OCI-LY3 (cell line): ENCODE data around the gene PLCB1.

Source experiments
- H2AFZ ChIP-seq: fragments of 200-600, 300-600 bp; shearing (Covaris generic); 2 replicates; pipeline ENCODE4 v1.6.0; 2014; ENCODE audit warnings: antibody characterized with exemption, low read depth, low read length
- H3K27ac ChIP-seq: fragments of 200-600, 300-600 bp; sonication (generic); 2 replicates; pipeline ENCODE4 v1.5.1; 2014; ENCODE audit warnings: mild to moderate bottlenecking, low read length, moderate library complexity, mixed read lengths
- H3K27me3 ChIP-seq: fragments of 200-600, 300-600 bp; sonication (generic); 2 replicates; pipeline ENCODE4 v1.6.1; 2014; ENCODE audit warnings: low read depth, low read length, mixed read lengths
- H3K36me3 ChIP-seq: fragments of 200-600, 300-600 bp; sonication (generic); replicated peaks from 2 replicates; pipeline ENCODE3; 2014; ENCODE audit warnings: low read depth, low read length, mixed read lengths
- H3K4me1 ChIP-seq: fragments of 300-600, 200-600 bp; sonication (generic); 2 replicates; pipeline ENCODE4 v1.6.1; 2014; ENCODE audit warnings: low read length, mixed read lengths
- H3K4me2 ChIP-seq: fragments of 200-600, 300-600 bp; sonication (generic); 2 replicates; pipeline ENCODE4 v1.6.1; 2014; ENCODE audit warnings: low read length, mixed read lengths
- H3K4me3 ChIP-seq: fragments of 300-600, 200-600 bp; sonication (generic); 2 replicates; pipeline ENCODE4 v1.5.1; 2014; ENCODE audit warnings: antibody characterized with exemption, mild to moderate bottlenecking, low read length, moderate library complexity
- H3K79me2 ChIP-seq: fragments of 300-600, 200-600 bp; shearing (Covaris generic); 2 replicates; pipeline ENCODE4 v1.6.1; 2014; ENCODE audit warnings: mild to moderate bottlenecking, low read length, mixed read lengths
- H3K9ac ChIP-seq: fragments of 300-600, 200-600 bp; shearing (Covaris generic); 2 replicates; pipeline ENCODE4 v1.6.0; 2014; ENCODE audit warnings: mild to moderate bottlenecking, low read length, moderate library complexity
- H3K9me3 ChIP-seq: fragments of 200-600, 300-600 bp; shearing (Covaris generic); 2 replicates; pipeline ENCODE4 v1.6.1; 2014; ENCODE audit warnings: low read length, mixed read lengths; ENCODE audit not compliant: insufficient read depth
- H4K20me1 ChIP-seq: fragments of 200-600, 300-600 bp; sonication (generic); 2 replicates; pipeline ENCODE4 v1.6.1; 2016; ENCODE audit warnings: low read length, mixed read lengths; ENCODE audit not compliant: insufficient read depth
- EZH2phosphoT487 ChIP-seq: fragments of 200-600 bp; shearing (Covaris generic); IDR thresholded peaks from 2 replicates; pipeline ENCODE4 v1.6.1; 2018; ENCODE audit warnings: antibody characterized with exemption, mixed run types, low read depth
- TF ChIP-seq, protein P1 (sequence below): fragments of 200-600, 300-600 bp; sonication (generic); IDR thresholded peaks from 2 replicates; pipeline ENCODE4 v1.5.1; 2014; ENCODE audit warnings: antibody characterized with exemption, low read length, low read depth

PLCB1 gene

GRCh38 chr20:8722277-8722928 lies 590.3 kb downstream of the PLCB1 start:
- H3K4me1 ChIP-seq, result peaks cover 13% of the 10 kb centered on the region; the same call in 1 of the 2 replicates
- H3K27me3 ChIP-seq, result peaks cover 10% of the 10 kb centered on the region
- H3K79me2 ChIP-seq, result no peaks in the 10 kb centered on the region
- H2AFZ ChIP-seq, result no peak overlapping the region
- no peaks in the 10 kb centered on the region for H3K9me3 ChIP-seq
- no peaks in the 10 kb centered on the region for H4K20me1 ChIP-seq
- no peak overlapping the region for H3K9ac ChIP-seq
- H3K4me3 ChIP-seq, result no peak overlapping the region
- TF ChIP-seq EZH2phosphoT487, result no peak
- TF ChIP-seq, protein P1, sequence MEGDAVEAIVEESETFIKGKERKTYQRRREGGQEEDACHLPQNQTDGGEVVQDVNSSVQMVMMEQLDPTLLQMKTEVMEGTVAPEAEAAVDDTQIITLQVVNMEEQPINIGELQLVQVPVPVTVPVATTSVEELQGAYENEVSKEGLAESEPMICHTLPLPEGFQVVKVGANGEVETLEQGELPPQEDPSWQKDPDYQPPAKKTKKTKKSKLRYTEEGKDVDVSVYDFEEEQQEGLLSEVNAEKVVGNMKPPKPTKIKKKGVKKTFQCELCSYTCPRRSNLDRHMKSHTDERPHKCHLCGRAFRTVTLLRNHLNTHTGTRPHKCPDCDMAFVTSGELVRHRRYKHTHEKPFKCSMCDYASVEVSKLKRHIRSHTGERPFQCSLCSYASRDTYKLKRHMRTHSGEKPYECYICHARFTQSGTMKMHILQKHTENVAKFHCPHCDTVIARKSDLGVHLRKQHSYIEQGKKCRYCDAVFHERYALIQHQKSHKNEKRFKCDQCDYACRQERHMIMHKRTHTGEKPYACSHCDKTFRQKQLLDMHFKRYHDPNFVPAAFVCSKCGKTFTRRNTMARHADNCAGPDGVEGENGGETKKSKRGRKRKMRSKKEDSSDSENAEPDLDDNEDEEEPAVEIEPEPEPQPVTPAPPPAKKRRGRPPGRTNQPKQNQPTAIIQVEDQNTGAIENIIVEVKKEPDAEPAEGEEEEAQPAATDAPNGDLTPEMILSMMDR, result peak; percentile 94
- H3K4me2 ChIP-seq, result peak overlapping the region; percentile 13; the same call in 1 of the 2 replicates
- H3K36me3 ChIP-seq, result no peaks in the 10 kb centered on the region
- no peak overlapping the region for H3K27ac ChIP-seq

DNA sequence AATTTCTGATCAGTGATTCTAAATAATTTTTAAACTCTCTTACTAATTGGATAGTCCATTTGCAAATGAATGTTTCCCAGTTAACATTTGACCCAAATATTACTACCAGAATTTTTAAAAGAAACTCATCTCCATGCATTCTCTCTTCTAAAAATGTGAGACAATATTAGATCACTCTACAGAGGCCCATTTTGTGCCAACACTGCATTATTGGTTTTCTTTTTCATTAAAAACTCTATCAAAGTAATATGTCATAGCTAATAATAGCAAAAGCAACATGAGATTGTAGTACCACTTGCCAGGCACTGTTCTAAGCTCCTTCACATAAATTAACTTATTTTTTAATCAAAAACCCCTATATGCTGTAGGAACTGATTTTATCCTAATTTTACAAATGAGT lies 591.2 kb downstream of the PLCB1 start:
- H3K27ac ChIP-seq, result no peak overlapping the region
- no peak overlapping the region for H2AFZ ChIP-seq
- H3K9ac ChIP-seq, result no peak overlapping the region
- no peak overlapping the region for H3K4me3 ChIP-seq
- H3K79me2 ChIP-seq, result no peaks in the 10 kb centered on the region
- H3K9me3 ChIP-seq, result no peaks in the 10 kb centered on the region
- H3K4me1 ChIP-seq, result peaks cover 13% of the 10 kb centered on the region; the same call in 1 of the 2 replicates
- no peak overlapping the region for H3K4me2 ChIP-seq
- H4K20me1 ChIP-seq, result no peaks in the 10 kb centered on the region
- H3K36me3 ChIP-seq, result no peaks in the 10 kb centered on the region
- TF ChIP-seq EZH2phosphoT487, result no peak
- TF ChIP-seq, protein P1, result no peak
- H3K27me3 ChIP-seq, result peaks cover 10% of the 10 kb centered on the region

DNA sequence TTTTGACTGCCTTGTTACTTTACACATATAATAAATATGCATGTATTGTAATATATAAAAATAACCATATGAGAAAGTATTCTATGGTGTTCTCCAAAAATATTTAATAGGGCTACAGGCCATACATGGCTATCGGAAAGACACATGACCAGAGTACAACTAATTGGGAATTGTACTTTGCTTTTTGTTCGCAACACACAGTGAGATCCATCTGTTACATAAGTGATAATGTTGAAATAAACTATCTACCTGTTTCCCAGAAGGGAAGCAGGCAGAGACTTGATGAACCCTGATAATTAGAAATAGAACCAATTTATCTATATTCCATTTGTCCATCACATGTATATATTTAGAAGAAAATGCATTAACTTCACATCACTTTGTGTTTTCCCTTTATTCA lies 592.8 kb downstream of the PLCB1 start:
- no peak overlapping the region for H3K4me2 ChIP-seq
- no peak overlapping the region for H3K27ac ChIP-seq
- no peaks in the 10 kb centered on the region for H3K36me3 ChIP-seq
- no peak overlapping the region for H2AFZ ChIP-seq
- H3K4me3 ChIP-seq, result no peak overlapping the region
- no peaks in the 10 kb centered on the region for H4K20me1 ChIP-seq
- no peaks in the 10 kb centered on the region; the same call in 1 of the 2 replicates for H3K27me3 ChIP-seq
- no peak overlapping the region for H3K9ac ChIP-seq
- H3K9me3 ChIP-seq, result no peaks in the 10 kb centered on the region
- peaks cover 13% of the 10 kb centered on the region; the same call in 1 of the 2 replicates for H3K4me1 ChIP-seq
- H3K79me2 ChIP-seq, result no peaks in the 10 kb centered on the region
- TF ChIP-seq EZH2phosphoT487, result no peak

GRCh38 chr20:8726460-8726859 lies 594.4 kb downstream of the PLCB1 start:
- no peak overlapping the region for H3K9ac ChIP-seq
- H4K20me1 ChIP-seq, result no peaks in the 10 kb centered on the region
- H3K4me2 ChIP-seq, result no peak overlapping the region
- H2AFZ ChIP-seq, result no peak overlapping the region
- H3K79me2 ChIP-seq, result no peaks in the 10 kb centered on the region
- H3K4me3 ChIP-seq, result no peak overlapping the region
- H3K9me3 ChIP-seq, result no peaks in the 10 kb centered on the region
- peaks cover 7% of the 10 kb centered on the region; the same call in 1 of the 2 replicates for H3K4me1 ChIP-seq
- no peak overlapping the region for H3K27ac ChIP-seq
- no peaks in the 10 kb centered on the region for H3K36me3 ChIP-seq
- no peak for TF ChIP-seq EZH2phosphoT487
- TF ChIP-seq, protein P1, result no peak
- no peaks in the 10 kb centered on the region; the same call in 1 of the 2 replicates for H3K27me3 ChIP-seq
